ENCODE results near the gene LYPLAL1. TPM values are rescaled to one million over a fixed set of nuclear protein-coding genes. Genes with fewer than 3 reads are reported as not detected.

LYPLAL1 gene
- total RNA-seq, 2 donors from 2014 or later = 22.4 to 32.9 TPM

GRCh38 chr1:219215477-219215876 lies 41.8 kb downstream of the LYPLAL1 start:
- H3K27ac ChIP-seq = no peak overlapping the region
- no peaks in the 10 kb centered on the region for H3K27me3 ChIP-seq
- TF ChIP-seq POLR2A (IDR thresholded peaks at IDR 0.05) = no peak
- no peak for TF ChIP-seq CTCF (IDR thresholded peaks at IDR 0.05)
- intact Hi-C loops (cut with DNase I) = no loop called here
- H3K4me3 ChIP-seq = no peak overlapping the region
- ATAC-seq (no peak), DNase-seq (no peak)
- no peaks in the 10 kb centered on the region for H3K36me3 ChIP-seq (replicated peaks in 1 of 2; ENCODE audit: insufficient read depth in 1 of 2, low read depth in 2 of 2)
- no peaks in the 10 kb centered on the region for H3K4me1 ChIP-seq
- no peaks in the 10 kb centered on the region for H3K9me3 ChIP-seq

GRCh38 chr1:219220945-219221344 lies 47.3 kb downstream of the LYPLAL1 start:
- 81 to 92% methylated on average over 2 to 3 of the region's 3 CpGs for WGBS, 2 donors
- intact Hi-C loops (cut with DNase I) = no loop called here
- no peaks in the 10 kb centered on the region for H3K4me1 ChIP-seq
- peak in 1 of 7 experiments; percentile 7 for TF ChIP-seq CTCF (IDR thresholded peaks at IDR 0.05)
- no peak for TF ChIP-seq POLR2A (IDR thresholded peaks at IDR 0.05)
- H3K9me3 ChIP-seq = no peaks in the 10 kb centered on the region
- no peaks in the 10 kb centered on the region for H3K27me3 ChIP-seq
- H3K27ac ChIP-seq = no peak overlapping the region
- H3K4me3 ChIP-seq = no peak overlapping the region
- no peaks in the 10 kb centered on the region for H3K36me3 ChIP-seq (replicated peaks in 1 of 2; ENCODE audit: insufficient read depth in 1 of 2, low read depth in 2 of 2)
- DNase-seq (no peak), ATAC-seq (no peak)

- intact Hi-C loops (cut with DNase I) = no loop called here
- no peak for ATAC-seq
These were observed 49.8 kb downstream of the LYPLAL1 start for GRCh38 chr1:219223496-219223895.

GRCh38 chr1:219226196-219226595 lies 52.5 kb downstream of the LYPLAL1 start:
- 73 to 91% methylated on average over 2 of the region's 2 CpGs for WGBS, 2 donors
- ATAC-seq (no peak), DNase-seq (no peak)
- no peak overlapping the region for H3K4me3 ChIP-seq
- H3K9me3 ChIP-seq = no peaks in the 10 kb centered on the region
- intact Hi-C loops (cut with DNase I) = no loop called here
- H3K36me3 ChIP-seq (replicated peaks in 1 of 2; ENCODE audit: insufficient read depth in 1 of 2, low read depth in 2 of 2) = no peaks in the 10 kb centered on the region
- no peaks in the 10 kb centered on the region for H3K4me1 ChIP-seq
- H3K27ac ChIP-seq = no peak overlapping the region
- no peaks in the 10 kb centered on the region for H3K27me3 ChIP-seq
- TF ChIP-seq CTCF (IDR thresholded peaks at IDR 0.05) (no peak), POLR2A (IDR thresholded peaks at IDR 0.05) (no peak)

More at GRCh38 chr1:219223496-219223895, 49.8 kb downstream of the LYPLAL1 start:
- no peak for DNase-seq
- H3K4me1 ChIP-seq = no peaks in the 10 kb centered on the region
- H3K27ac ChIP-seq = no peak overlapping the region
- TF ChIP-seq POLR2A (IDR thresholded peaks at IDR 0.05) (no peak), CTCF (IDR thresholded peaks at IDR 0.05) (no peak)
- H3K36me3 ChIP-seq (replicated peaks in 1 of 2; ENCODE audit: insufficient read depth in 1 of 2, low read depth in 2 of 2) = no peaks in the 10 kb centered on the region
- H3K4me3 ChIP-seq = no peak overlapping the region
- H3K9me3 ChIP-seq = no peaks in the 10 kb centered on the region
- H3K27me3 ChIP-seq = no peaks in the 10 kb centered on the region

GRCh38 chr1:219227360-219228057 lies 53.8 kb downstream of the LYPLAL1 start:
- H3K27ac ChIP-seq = no peak overlapping the region
- ATAC-seq (no peak), DNase-seq (no peak)
- H3K27me3 ChIP-seq = no peaks in the 10 kb centered on the region
- no peaks in the 10 kb centered on the region for H3K4me1 ChIP-seq
- no peaks in the 10 kb centered on the region for H3K9me3 ChIP-seq
- H3K4me3 ChIP-seq = no peak overlapping the region
- intact Hi-C loops (cut with DNase I) = no loop called here
- TF ChIP-seq POLR2A (IDR thresholded peaks at IDR 0.05) = no peak
- no peak for TF ChIP-seq CTCF (IDR thresholded peaks at IDR 0.05)
- WGBS, 2 donors = 72% methylated on average over 4 of the region's 4 CpGs
- no peaks in the 10 kb centered on the region for H3K36me3 ChIP-seq (replicated peaks in 1 of 2; ENCODE audit: insufficient read depth in 1 of 2, low read depth in 2 of 2)
